NCI-H345 (cell line): ENCODE results near the gene ZNF609.

Experiments
- DNase-seq: peaks from one replicate; lab custom pipeline; 2025; lab: John Stamatoyannopoulos, UW

The ZNF609 gene

GRCh38 chr15:64731805-64732151 is 271.4 kb downstream of the ZNF609 start:
- no peak for DNase-seq

DNA sequence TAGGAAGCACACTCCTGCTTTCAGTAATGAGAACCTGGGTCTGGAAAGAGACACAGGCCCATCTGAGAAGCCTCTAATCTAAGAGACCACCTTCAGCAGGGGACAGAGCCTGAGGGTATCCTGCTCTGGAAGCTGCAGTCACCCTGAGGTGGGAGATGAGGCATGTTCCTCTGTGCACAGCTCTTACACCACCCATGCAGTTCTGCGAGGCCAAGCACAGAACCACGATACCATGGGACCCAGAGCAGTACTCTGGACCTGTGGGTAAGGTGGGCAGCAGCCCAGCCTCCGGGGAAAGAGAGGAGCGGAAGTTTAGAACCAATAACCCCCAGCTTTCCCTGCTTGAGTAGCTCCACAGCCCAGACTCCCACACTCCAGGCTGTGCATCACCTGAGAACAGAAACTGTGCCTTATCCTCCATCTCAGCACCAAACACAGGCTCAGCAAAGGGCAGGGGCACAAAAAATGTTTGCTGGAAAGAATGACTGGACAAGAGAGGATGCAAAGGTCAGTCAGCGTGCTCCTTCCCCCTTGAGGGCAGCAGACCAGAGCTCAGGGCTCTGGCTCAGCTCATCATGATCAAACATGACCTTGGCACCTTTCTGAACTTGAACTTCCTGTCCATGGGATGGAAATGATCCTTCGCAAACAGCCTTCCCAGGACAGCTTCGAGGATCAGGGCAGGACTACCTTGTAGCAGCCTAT is 271.9 kb downstream of the ZNF609 start:
- no peak for DNase-seq
